HG02610 (cell line): ENCODE measurements around the gene SGSM1.

Source experiments
- ATAC-seq: cut with Tn5 transposase; IDR thresholded peaks from one replicate; pipeline ENCODE4 v1.9.1; 2021; ENCODE audit warnings: mild to moderate bottlenecking, moderate library complexity; ENCODE audit not compliant: unreplicated experiment

The SGSM1 gene

GRCh38 chr22:24947881-24948280 lies 141.9 kb downstream of the SGSM1 start:
- ATAC-seq: no peak

GRCh38 chr22:24948356-24949202 lies 142.6 kb downstream of the SGSM1 start:
- ATAC-seq: no peak

- no peak for ATAC-seq
Measured at GRCh38 chr22:24950272-24950902, 144.4 kb downstream of the SGSM1 start.

- peak; percentile 74 for ATAC-seq
Measured at GRCh38 chr22:24951942-24952836, 146.2 kb downstream of the SGSM1 start, which contains the start of gene KIAA1671. Gene KIAA1671, plus strand, starts transcription at chr22:24952716. Its CDS starts 75,284 bp downstream, at chr22:25028000.

GRCh38 chr22:24952837-24953383 lies 146.9 kb downstream of the SGSM1 start:
- ATAC-seq: no peak

- no peak for ATAC-seq
Measured at GRCh38 chr22:24953384-24954113, 147.5 kb downstream of the SGSM1 start.

- no peak for ATAC-seq
Measured at GRCh38 chr22:24954114-24954463, 148.1 kb downstream of the SGSM1 start.

GRCh38 chr22:24954856-24955255 lies 148.8 kb downstream of the SGSM1 start:
- no peak for ATAC-seq

- ATAC-seq: no peak
Measured at GRCh38 chr22:24957043-24957442, 151.0 kb downstream of the SGSM1 start.

GRCh38 chr22:24961217-24961844 lies 155.3 kb downstream of the SGSM1 start:
- ATAC-seq: no peak

GRCh38 chr22:24962094-24962493 lies 156.1 kb downstream of the SGSM1 start:
- no peak for ATAC-seq

GRCh38 chr22:24962835-24963234 lies 156.8 kb downstream of the SGSM1 start:
- no peak for ATAC-seq

GRCh38 chr22:24964441-24964840 lies 158.4 kb downstream of the SGSM1 start:
- ATAC-seq: no peak

- no peak for ATAC-seq
Measured at GRCh38 chr22:24965822-24966626, 160.0 kb downstream of the SGSM1 start.

GRCh38 chr22:24968066-24968561 lies 162.1 kb downstream of the SGSM1 start:
- ATAC-seq: no peak

- ATAC-seq: no peak
Measured at GRCh38 chr22:24969560-24970301, 163.7 kb downstream of the SGSM1 start.

GRCh38 chr22:24972369-24972768 lies 166.4 kb downstream of the SGSM1 start:
- ATAC-seq: no peak

GRCh38 chr22:24973872-24974271 lies 167.9 kb downstream of the SGSM1 start:
- ATAC-seq: no peak
